ENCODE data around the gene SOD1. TPM values are rescaled to one million over a fixed set of nuclear protein-coding genes. Genes with fewer than 3 reads are reported as not detected.
A peak's percentile ranks its signal among the peaks of the same experiment; 100 is the strongest.

The SOD1 gene
- total and polyA plus RNA-seq, 3 experiments from 2014 or later = 309 to 542 (median 311) TPM

- Mint-ChIP-seq H3K36me3 (peaks cover 0 to 5% (median 0%) of the 10 kb centered on the region in 3 donors), H3K27me3 (no peaks in the 10 kb centered on the region), H3K27ac (peak overlapping the region in 5 of 8 donors; percentile 15 to 77 (median 28)), H3K4me3 (peak overlapping the region in 1 of 7 donors; percentile 26), H3K9me3 (no peaks in the 10 kb centered on the region), H3K4me1 (peaks cover 74 to 90% (median 89%) of the 10 kb centered on the region in 3 donors)
- Histone ChIP-seq H3K9me3 (ENCODE audit: low read length) (no peaks in the 10 kb centered on the region), H3K36me3 (ENCODE audit: insufficient read depth, low read length) (no peaks in the 10 kb centered on the region), H3K27me3 (ENCODE audit: insufficient read depth, low read length, poor library complexity, severe bottlenecking) (no peaks in the 10 kb centered on the region), H3K27ac (ENCODE audit: low read depth, low read length) (no peak overlapping the region), H3K4me1 (ENCODE audit: insufficient read depth, low read length) (peaks cover 40% of the 10 kb centered on the region), H3K4me3 (ENCODE audit: low read length) (no peak overlapping the region)
- ChIA-PET CTCF (no interaction called here), POLR2A (no interaction called here)
- no peak for DNase-seq
These were observed 51.1 kb downstream of the SOD1 start for GRCh38 chr21:31710586-31710985.

GRCh38 chr21:31711326-31711725, 51.8 kb downstream of the SOD1 start:
- Histone ChIP-seq H3K9me3 (ENCODE audit: low read length) (no peaks in the 10 kb centered on the region), H3K36me3 (ENCODE audit: insufficient read depth, low read length) (no peaks in the 10 kb centered on the region), H3K27me3 (ENCODE audit: insufficient read depth, low read length, poor library complexity, severe bottlenecking) (no peaks in the 10 kb centered on the region), H3K4me1 (ENCODE audit: insufficient read depth, low read length) (peaks cover 47% of the 10 kb centered on the region), H3K27ac (ENCODE audit: low read depth, low read length) (no peak overlapping the region), H3K4me3 (ENCODE audit: low read length) (no peak overlapping the region)
- Mint-ChIP-seq H3K27me3 (no peaks in the 10 kb centered on the region), H3K4me1 (peaks cover 79 to 93% (median 91%) of the 10 kb centered on the region in 3 donors), H3K9me3 (no peaks in the 10 kb centered on the region), H3K27ac (peak overlapping the region in 2 of 8 donors; percentile 10 to 12), H3K4me3 (no peak overlapping the region), H3K36me3 (peaks cover 0 to 5% (median 0%) of the 10 kb centered on the region in 3 donors)
- DNase-seq = no peak
- ChIA-PET CTCF (no interaction called here), POLR2A (no interaction called here)

- CTCF ChIA-PET = no interaction called here
These were observed 52.3 kb downstream of the SOD1 start for GRCh38 chr21:31711745-31712285.

GRCh38 chr21:31713115-31713514, 53.6 kb downstream of the SOD1 start:
- Mint-ChIP-seq H3K36me3 (no peaks in the 10 kb centered on the region), H3K27me3 (no peaks in the 10 kb centered on the region), H3K4me1 (peaks cover 74 to 92% (median 91%) of the 10 kb centered on the region in 3 donors), H3K27ac (peak overlapping the region in 2 of 8 donors; percentile 39 to 55), H3K9me3 (no peaks in the 10 kb centered on the region), H3K4me3 (peak overlapping the region in 3 of 7 donors; percentile 4 to 49 (median 42))
- H3K27ac ChIP-seq (ENCODE audit: low read depth, low read length) = no peak overlapping the region
- no peaks in the 10 kb centered on the region for H3K36me3 ChIP-seq (ENCODE audit: insufficient read depth, low read length)
- CTCF ChIA-PET = no interaction called here
- peaks cover 58% of the 10 kb centered on the region for H3K4me1 ChIP-seq (ENCODE audit: insufficient read depth, low read length)
- no peak overlapping the region for H3K4me3 ChIP-seq (ENCODE audit: low read length)
- no peaks in the 10 kb centered on the region for H3K9me3 ChIP-seq (ENCODE audit: low read length)
- DNase-seq = no peak
- no peaks in the 10 kb centered on the region for H3K27me3 ChIP-seq (ENCODE audit: insufficient read depth, low read length, poor library complexity, severe bottlenecking)
- POLR2A ChIA-PET = no interaction called here

More at GRCh38 chr21:31711745-31712285, 52.3 kb downstream of the SOD1 start:
- Mint-ChIP-seq H3K4me3 (no peak overlapping the region), H3K9me3 (no peaks in the 10 kb centered on the region), H3K27me3 (no peaks in the 10 kb centered on the region), H3K36me3 (peaks cover 0 to 3% (median 0%) of the 10 kb centered on the region in 3 donors), H3K4me1 (peaks cover 80 to 93% (median 91%) of the 10 kb centered on the region in 3 donors), H3K27ac (no peak overlapping the region)
- Histone ChIP-seq H3K27ac (ENCODE audit: low read depth, low read length) (no peak overlapping the region), H3K4me3 (ENCODE audit: low read length) (no peak overlapping the region), H3K27me3 (ENCODE audit: insufficient read depth, low read length, poor library complexity, severe bottlenecking) (no peaks in the 10 kb centered on the region), H3K36me3 (ENCODE audit: insufficient read depth, low read length) (no peaks in the 10 kb centered on the region), H3K9me3 (ENCODE audit: low read length) (no peaks in the 10 kb centered on the region), H3K4me1 (ENCODE audit: insufficient read depth, low read length) (peaks cover 52% of the 10 kb centered on the region)
- no peak for DNase-seq
- POLR2A ChIA-PET = no interaction called here

GRCh38 chr21:31713973-31714740, 54.7 kb downstream of the SOD1 start:
- H3K4me3 ChIP-seq (ENCODE audit: low read length) = no peak overlapping the region
- H3K36me3 ChIP-seq (ENCODE audit: insufficient read depth, low read length) = no peaks in the 10 kb centered on the region
- Mint-ChIP-seq H3K9me3 (no peaks in the 10 kb centered on the region), H3K36me3 (peaks cover 0 to 1% (median 0%) of the 10 kb centered on the region in 3 donors), H3K4me3 (peak overlapping the region in 6 of 7 donors; percentile 2 to 60 (median 18)), H3K27ac (peak overlapping the region in 5 of 8 donors; percentile 0 to 25 (median 6)), H3K4me1 (peaks cover 72 to 95% (median 92%) of the 10 kb centered on the region in 3 donors), H3K27me3 (no peaks in the 10 kb centered on the region)
- CTCF ChIA-PET = no interaction called here
- peaks cover 56% of the 10 kb centered on the region for H3K4me1 ChIP-seq (ENCODE audit: insufficient read depth, low read length)
- H3K27me3 ChIP-seq (ENCODE audit: insufficient read depth, low read length, poor library complexity, severe bottlenecking) = no peaks in the 10 kb centered on the region
- no peaks in the 10 kb centered on the region for H3K9me3 ChIP-seq (ENCODE audit: low read length)
- DNase-seq = no peak
- peak overlapping the region; percentile 48 for H3K27ac ChIP-seq (ENCODE audit: low read depth, low read length)
- POLR2A ChIA-PET = no interaction called here

- Histone ChIP-seq H3K27me3 (ENCODE audit: insufficient read depth, low read length, poor library complexity, severe bottlenecking) (no peaks in the 10 kb centered on the region), H3K27ac (ENCODE audit: low read depth, low read length) (peak overlapping the region; percentile 48), H3K4me3 (ENCODE audit: low read length) (no peak overlapping the region), H3K9me3 (ENCODE audit: low read length) (no peaks in the 10 kb centered on the region), H3K4me1 (ENCODE audit: insufficient read depth, low read length) (peaks cover 49% of the 10 kb centered on the region), H3K36me3 (ENCODE audit: insufficient read depth, low read length) (no peaks in the 10 kb centered on the region)
- no peaks in the 10 kb centered on the region for H3K27me3 Mint-ChIP-seq
- ChIA-PET CTCF (no interaction called here), POLR2A (no interaction called here)
- peaks cover 68 to 93% (median 90%) of the 10 kb centered on the region in 3 donors for H3K4me1 Mint-ChIP-seq
- H3K9me3 Mint-ChIP-seq = no peaks in the 10 kb centered on the region
- H3K36me3 Mint-ChIP-seq = peaks cover 0 to 3% (median 0%) of the 10 kb centered on the region in 3 donors
- H3K4me3 Mint-ChIP-seq = peak overlapping the region in 4 of 7 donors; percentile 13 to 60 (median 34)
- DNase-seq = no peak
- H3K27ac Mint-ChIP-seq = peak overlapping the region in 4 of 8 donors; percentile 6 to 25 (median 11)
These were observed 55.4 kb downstream of the SOD1 start for GRCh38 chr21:31714741-31715365.

GRCh38 chr21:31716106-31716505, 56.6 kb downstream of the SOD1 start:
- Histone ChIP-seq H3K9me3 (ENCODE audit: low read length) (no peaks in the 10 kb centered on the region), H3K36me3 (ENCODE audit: insufficient read depth, low read length) (no peaks in the 10 kb centered on the region), H3K4me3 (ENCODE audit: low read length) (no peak overlapping the region), H3K4me1 (ENCODE audit: insufficient read depth, low read length) (peaks cover 58% of the 10 kb centered on the region), H3K27me3 (ENCODE audit: insufficient read depth, low read length, poor library complexity, severe bottlenecking) (no peaks in the 10 kb centered on the region), H3K27ac (ENCODE audit: low read depth, low read length) (no peak overlapping the region)
- ChIA-PET POLR2A (no interaction called here), CTCF (no interaction called here)
- no peak for DNase-seq
- no peaks in the 10 kb centered on the region for H3K27me3 Mint-ChIP-seq
- peak overlapping the region in 1 of 7 donors; percentile 23 for H3K4me3 Mint-ChIP-seq
- H3K36me3 Mint-ChIP-seq = peaks cover 0 to 4% (median 2%) of the 10 kb centered on the region in 3 donors
- peaks cover 70 to 93% (median 90%) of the 10 kb centered on the region in 3 donors for H3K4me1 Mint-ChIP-seq
- no peak overlapping the region for H3K27ac Mint-ChIP-seq
- H3K9me3 Mint-ChIP-seq = no peaks in the 10 kb centered on the region
